HCT116 (cell line): Measurements from ENCODE around the gene DRGX. TPM values are rescaled to one million over a fixed set of nuclear protein-coding genes. Genes with fewer than 3 reads are reported as not detected.

Experiments used
- ATAC-seq: fragments of 200-7000 bp; cut with Tn5 transposase; 2 replicates; pipeline ENCODE4 v1.9.1; 2020; ENCODE audit warnings: mild to moderate bottlenecking, moderate library complexity
- BruUV-seq: library from RNA; stranded (reverse); fragments of 400-500 nt; replicated peaks from 2 replicates; lab custom pipeline; 2021; lab: Mats Ljungman, UMichigan
- CTCF ChIA-PET: fragments of 300-600 bp; sonication (Branson Sonifier 250); formaldehyde crosslinking; loops from one replicate; lab custom pipeline; 2021; ENCODE audit warnings: antibody characterized with exemption; lab: Charles Lee
- POLR2A ChIA-PET: fragments of 300-600, 350-600 bp; sonication (Branson Sonifier 250); formaldehyde crosslinking; loops from one replicate; lab custom pipeline; 2021; ENCODE audit warnings: antibody characterized with exemption; lab: Charles Lee
- RAD21 ChIA-PET, 2 experiments: fragments of 300-600 bp; sonication (Branson Sonifier 250); formaldehyde crosslinking; loops; one replicate each; lab custom pipeline; 2023; ENCODE audit warnings: low total read pairs in 2 of 2; ENCODE audit not compliant: uncharacterized antibody in 2 of 2, unreplicated experiment in 2 of 2, low non-redundant PET in 1 of 2; lab: Charles Lee
- DNase-seq: peaks from one replicate; pipeline ENCODE4 v3.0.0-alpha.2; 2010; ENCODE audit warnings: low read depth, low spot score
- H2AFZ ChIP-seq: fragments of 200-600 bp; shearing (Covaris generic), sonication (generic); 2 replicates; pipeline ENCODE4 v1.6.1; 2017; ENCODE audit warnings: low read depth, mixed run types, mixed read lengths, antibody characterized with exemption, low read length; ENCODE audit not compliant: poor library complexity, severe bottlenecking
- H3K27ac ChIP-seq: 2 replicates; pipeline ENCODE4 v1.5.1; 2012; ENCODE audit warnings: low read depth, low read length
- H3K27me3 ChIP-seq: fragments of 200-600 bp; sonication (generic); 2 replicates; pipeline ENCODE4 v1.6.1; 2016; ENCODE audit warnings: mixed run types, low read length, mixed read lengths; ENCODE audit not compliant: insufficient read depth
- H3K36me3 ChIP-seq, 2 experiments: fragments of 200-500 bp in 1 of 2; fragments of 200-600 bp in 1 of 2; sonication (Bioruptor generic) in 1 of 2; sonication (generic) in 1 of 2; 2 replicates each; pipeline versions ENCODE4 v1.5.1 to v1.6.1; 2014 to 2016; ENCODE audit warnings: low read length in 2 of 2, inconsistent platforms in 1 of 2, mixed read lengths in 1 of 2, mixed run types in 1 of 2; ENCODE audit not compliant: insufficient read depth in 2 of 2, control insufficient read depth in 1 of 2
- H3K4me1 ChIP-seq, 2 experiments: fragments of 200-600 bp in 1 of 2; sonication (generic) in 1 of 2; 2 replicates each; pipeline versions ENCODE4 v1.5.1 to v1.6.1; 2012 to 2017; ENCODE audit warnings: low read length in 2 of 2, inconsistent platforms in 1 of 2, mild to moderate bottlenecking in 1 of 2, mixed read lengths in 1 of 2, mixed run types in 1 of 2, moderate library complexity in 1 of 2; ENCODE audit not compliant: insufficient read depth in 2 of 2, control insufficient read depth in 1 of 2
- H3K4me2 ChIP-seq: fragments of 200-600 bp; sonication (generic); 2 replicates; pipeline ENCODE4 v1.6.1; 2017; ENCODE audit warnings: mixed run types, low read length, mixed read lengths
- H3K4me3 ChIP-seq, 2 experiments: fragments of 200-600 bp in 1 of 2; sonication (generic) in 1 of 2; replicated peaks in 1 of 2; 2 replicates each; pipeline ENCODE4 v1.5.1; 2011 to 2016; ENCODE audit warnings: low read length in 2 of 2, control low read depth in 1 of 2, low read depth in 1 of 2, mild to moderate bottlenecking in 1 of 2, mixed read lengths in 1 of 2, mixed run types in 1 of 2
- H3K79me2 ChIP-seq: fragments of 200-600 bp; sonication (generic); 2 replicates; pipeline ENCODE4 v1.6.1; 2017; ENCODE audit warnings: mild to moderate bottlenecking, mixed run types, low read length, moderate library complexity, mixed read lengths; ENCODE audit not compliant: insufficient read depth
- H3K9ac ChIP-seq: fragments of 200-600 bp; sonication (generic); 2 replicates; pipeline ENCODE4 v1.6.1; 2016; ENCODE audit warnings: low read length, mixed read lengths
- H3K9me2 ChIP-seq: fragments of 200-600 bp; sonication (generic), shearing (Covaris generic); 2 replicates; pipeline ENCODE4 v1.6.1; 2017; ENCODE audit warnings: mixed run types, mild to moderate bottlenecking, moderate library complexity; ENCODE audit not compliant: insufficient read depth
- H3K9me3 ChIP-seq, 2 experiments: fragments of 200-500 bp in 1 of 2; fragments of 200-600 bp in 1 of 2; sonication (Bioruptor generic) in 1 of 2; sonication (generic) in 1 of 2; 2 replicates each; pipeline ENCODE4 v1.6.1; 2014 to 2017; ENCODE audit warnings: low read length in 2 of 2, mixed read lengths in 2 of 2, inconsistent platforms in 1 of 2, low read depth in 1 of 2, mild to moderate bottlenecking in 1 of 2, mixed run types in 1 of 2, moderate library complexity in 1 of 2; ENCODE audit not compliant: control insufficient read depth in 1 of 2, insufficient read depth in 1 of 2
- H4K20me1 ChIP-seq: fragments of 200-600 bp; sonication (generic), shearing (Covaris generic); 2 replicates; pipeline ENCODE4 v1.6.1; 2017; ENCODE audit warnings: mixed run types, mild to moderate bottlenecking, moderate library complexity; ENCODE audit not compliant: insufficient read depth
- CBX3 ChIP-seq: IDR thresholded peaks from 2 replicates; pipeline ENCODE4 v1.6.1; 2012; ENCODE audit warnings: low read depth
- EGR1 ChIP-seq: IDR thresholded peaks from 2 replicates; pipeline ENCODE4 v1.6.1; 2012; ENCODE audit warnings: low read depth
- EZH2phosphoT487 ChIP-seq: fragments of 200-600 bp; IDR thresholded peaks from 2 replicates; pipeline ENCODE4 v1.6.1; 2018; ENCODE audit warnings: antibody characterized with exemption, borderline replicate concordance
- JUND ChIP-seq: IDR thresholded peaks from 2 replicates; pipeline ENCODE4 v1.6.1; 2012
- POLR2A ChIP-seq: IDR thresholded peaks from 2 replicates; pipeline ENCODE4 v1.7.0; 2011; ENCODE audit warnings: borderline replicate concordance; ENCODE audit not compliant: insufficient read depth, insufficient read length; ENCODE audit errors: extremely low read depth
- RAD21 ChIP-seq: IDR thresholded peaks from 2 replicates; pipeline ENCODE4 v1.6.1; 2012; ENCODE audit warnings: low read depth, mild to moderate bottlenecking
- TCF7L2 ChIP-seq: IDR thresholded peaks from 2 replicates; pipeline ENCODE4 v1.7.0; 2011; ENCODE audit warnings: borderline replicate concordance, inconsistent platforms; ENCODE audit not compliant: insufficient read depth, insufficient read length; ENCODE audit errors: extremely low read depth
- YY1 ChIP-seq: IDR thresholded peaks from 2 replicates; pipeline ENCODE4 v1.6.1; 2011; ENCODE audit warnings: low read length, low read depth, moderate library complexity, mild to moderate bottlenecking; ENCODE audit not compliant: insufficient replicate concordance; ENCODE audit errors: extremely low read depth
- ZNF274 ChIP-seq: fragments of 200-500 bp; sonication (Bioruptor generic); IDR thresholded peaks from 2 replicates; pipeline ENCODE4 v1.6.1; 2014; ENCODE audit warnings: mild to moderate bottlenecking, low read depth, low read length, inconsistent platforms
- intact Hi-C: fragments of 100-400 bp; cut with micrococcal nuclease; formaldehyde crosslinking; loops from 2 replicates; pipeline ENCODE4 v1.10.0; 2022
- total RNA-seq: library from RNA; stranded (reverse); gene quantifications from one replicate; pipeline ENCODE4 v1.2.1, GENCODE V29; 2021; ENCODE audit not compliant: unreplicated experiment
- TF ChIP-seq, protein P1 (sequence below), 3 experiments: fragments of 200-600 bp in 1 of 3; sonication (generic) in 1 of 3; IDR thresholded peaks in 2 of 3; conservative IDR thresholded peaks in 1 of 3; 2 replicates each; pipeline ENCODE4 v1.5.1; 2012 to 2017; ENCODE audit warnings: low read depth in 2 of 3, low read length in 2 of 3, antibody characterized with exemption in 1 of 3, borderline replicate concordance in 1 of 3, control low read depth in 1 of 3, mild to moderate bottlenecking in 1 of 3, mixed read lengths in 1 of 3, mixed run types in 1 of 3, moderate library complexity in 1 of 3; ENCODE audit not compliant: insufficient read depth in 1 of 3
- TF ChIP-seq, protein P2 (sequence below): IDR thresholded peaks from 2 replicates; pipeline ENCODE4 v1.6.1; 2012; ENCODE audit warnings: low read depth

Gene DRGX
- total RNA-seq, 1 experiment from 2014 or later, result not detected

GRCh38 chr10:49370326-49371100 is 25.4 kb downstream of the DRGX start:
- no peak overlapping the region for H3K9ac ChIP-seq
- H3K27me3 ChIP-seq, result peaks cover 9% of the 10 kb centered on the region; the same call in 1 of the 2 replicates
- intact Hi-C loops, result no loop called here
- no peak overlapping the region for H2AFZ ChIP-seq
- no TSS peak for BruUV-seq
- ATAC-seq, result no peak
- H3K79me2 ChIP-seq, result no peaks in the 10 kb centered on the region
- TF ChIP-seq YY1 (no peak), ZNF274 (no peak)
- TF ChIP-seq, all 23 proteins: peak for 0
- no peak overlapping the region for H3K27ac ChIP-seq
- no peaks in the 10 kb centered on the region for H3K36me3 ChIP-seq
- H3K4me1 ChIP-seq, result peaks cover 0 to 5% of the 10 kb centered on the region in 2 experiments; a peak in 2 of 4 replicates
- H3K9me3 ChIP-seq, result no peaks in the 10 kb centered on the region
- CTCF ChIA-PET, result no interaction called here
- DNase-seq, result no peak
- no peaks in the 10 kb centered on the region for H3K9me2 ChIP-seq
- H3K4me2 ChIP-seq, result no peak overlapping the region
- POLR2A ChIA-PET, result no interaction called here
- H4K20me1 ChIP-seq, result no peaks in the 10 kb centered on the region
- RAD21 ChIA-PET, result no interaction called here
- no peak overlapping the region for H3K4me3 ChIP-seq

DNA sequence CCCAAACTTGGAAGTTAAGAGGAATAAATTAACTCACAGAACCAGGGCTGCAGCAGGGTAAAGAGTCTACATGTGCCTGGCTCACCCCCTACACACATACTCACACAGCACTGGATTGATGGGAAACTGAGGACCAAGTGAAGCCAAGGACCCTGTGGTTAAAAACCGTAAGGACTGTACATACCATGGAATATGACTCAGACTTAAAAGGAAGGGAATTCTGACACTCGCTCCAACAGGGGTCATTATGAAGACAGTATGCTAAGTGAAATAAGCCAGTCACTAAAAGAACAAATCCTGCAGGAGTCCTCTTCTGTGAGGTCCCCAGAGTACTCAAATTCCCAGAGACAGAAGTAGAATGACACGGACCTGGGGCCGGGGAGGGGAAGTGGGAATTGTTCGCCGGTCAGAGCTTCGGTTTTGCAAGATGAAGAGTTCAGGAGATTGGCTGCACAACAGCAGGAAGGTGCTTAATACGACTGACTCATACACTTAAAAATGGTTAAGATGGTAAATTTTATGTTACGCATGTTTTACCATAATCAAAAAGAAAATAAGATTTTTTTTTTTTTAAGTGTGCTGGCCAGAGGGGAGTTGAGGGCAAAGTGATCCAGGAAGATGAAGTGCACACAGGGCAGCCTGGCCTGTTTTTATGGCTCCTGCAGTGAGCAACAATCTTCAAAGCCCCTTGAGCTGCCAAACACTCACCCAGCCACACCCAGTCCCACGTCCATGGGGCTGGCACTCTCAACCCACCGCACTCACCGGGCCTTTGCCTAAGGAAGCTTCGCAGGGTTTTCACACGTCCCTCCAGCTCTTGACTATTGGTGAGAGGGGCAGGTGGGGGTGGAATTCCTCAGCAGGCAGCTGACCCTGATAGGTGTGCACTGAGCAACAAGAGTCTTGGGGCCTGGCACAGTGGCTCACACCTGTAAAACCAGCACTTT is 26.4 kb downstream of the DRGX start:
- Histone ChIP-seq H3K9me3 (no peaks in the 10 kb centered on the region), H3K27ac (no peak overlapping the region), H3K27me3 (0 out of 2 replicates have a peak, but pooled peaks cover 9% of the 10 kb centered on the region), H3K36me3 (no peaks in the 10 kb centered on the region), H3K4me3 (no peak overlapping the region), H3K9ac (no peak overlapping the region), H3K4me1 (peaks cover 0 to 5% of the 10 kb centered on the region in 2 experiments; a peak in 2 of 4 replicates), H2AFZ (no peak overlapping the region), H3K9me2 (no peaks in the 10 kb centered on the region), H3K79me2 (no peaks in the 10 kb centered on the region), H3K4me2 (peak overlapping the region; percentile 9; the same call in 1 of the 2 replicates), H4K20me1 (no peaks in the 10 kb centered on the region)
- CTCF ChIA-PET, result no interaction called here
- POLR2A ChIA-PET, result no interaction called here
- DNase-seq (no peak), ATAC-seq (no peak)
- BruUV-seq, result no TSS peak
- RAD21 ChIA-PET, result no interaction called here
- intact Hi-C loops, result no loop called here
- TF ChIP-seq, protein P1, sequence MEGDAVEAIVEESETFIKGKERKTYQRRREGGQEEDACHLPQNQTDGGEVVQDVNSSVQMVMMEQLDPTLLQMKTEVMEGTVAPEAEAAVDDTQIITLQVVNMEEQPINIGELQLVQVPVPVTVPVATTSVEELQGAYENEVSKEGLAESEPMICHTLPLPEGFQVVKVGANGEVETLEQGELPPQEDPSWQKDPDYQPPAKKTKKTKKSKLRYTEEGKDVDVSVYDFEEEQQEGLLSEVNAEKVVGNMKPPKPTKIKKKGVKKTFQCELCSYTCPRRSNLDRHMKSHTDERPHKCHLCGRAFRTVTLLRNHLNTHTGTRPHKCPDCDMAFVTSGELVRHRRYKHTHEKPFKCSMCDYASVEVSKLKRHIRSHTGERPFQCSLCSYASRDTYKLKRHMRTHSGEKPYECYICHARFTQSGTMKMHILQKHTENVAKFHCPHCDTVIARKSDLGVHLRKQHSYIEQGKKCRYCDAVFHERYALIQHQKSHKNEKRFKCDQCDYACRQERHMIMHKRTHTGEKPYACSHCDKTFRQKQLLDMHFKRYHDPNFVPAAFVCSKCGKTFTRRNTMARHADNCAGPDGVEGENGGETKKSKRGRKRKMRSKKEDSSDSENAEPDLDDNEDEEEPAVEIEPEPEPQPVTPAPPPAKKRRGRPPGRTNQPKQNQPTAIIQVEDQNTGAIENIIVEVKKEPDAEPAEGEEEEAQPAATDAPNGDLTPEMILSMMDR (IDR thresholded peaks at IDR 0.05 in 2 of 3, conservative IDR thresholded peaks at IDR 0.05 in 1 of 3; ENCODE audit: borderline replicate concordance in 1 of 3, insufficient read depth in 1 of 3, low read depth in 2 of 3, low read length in 2 of 3), result no peak
- no peak for TF ChIP-seq CBX3
- TF ChIP-seq, protein P2, sequence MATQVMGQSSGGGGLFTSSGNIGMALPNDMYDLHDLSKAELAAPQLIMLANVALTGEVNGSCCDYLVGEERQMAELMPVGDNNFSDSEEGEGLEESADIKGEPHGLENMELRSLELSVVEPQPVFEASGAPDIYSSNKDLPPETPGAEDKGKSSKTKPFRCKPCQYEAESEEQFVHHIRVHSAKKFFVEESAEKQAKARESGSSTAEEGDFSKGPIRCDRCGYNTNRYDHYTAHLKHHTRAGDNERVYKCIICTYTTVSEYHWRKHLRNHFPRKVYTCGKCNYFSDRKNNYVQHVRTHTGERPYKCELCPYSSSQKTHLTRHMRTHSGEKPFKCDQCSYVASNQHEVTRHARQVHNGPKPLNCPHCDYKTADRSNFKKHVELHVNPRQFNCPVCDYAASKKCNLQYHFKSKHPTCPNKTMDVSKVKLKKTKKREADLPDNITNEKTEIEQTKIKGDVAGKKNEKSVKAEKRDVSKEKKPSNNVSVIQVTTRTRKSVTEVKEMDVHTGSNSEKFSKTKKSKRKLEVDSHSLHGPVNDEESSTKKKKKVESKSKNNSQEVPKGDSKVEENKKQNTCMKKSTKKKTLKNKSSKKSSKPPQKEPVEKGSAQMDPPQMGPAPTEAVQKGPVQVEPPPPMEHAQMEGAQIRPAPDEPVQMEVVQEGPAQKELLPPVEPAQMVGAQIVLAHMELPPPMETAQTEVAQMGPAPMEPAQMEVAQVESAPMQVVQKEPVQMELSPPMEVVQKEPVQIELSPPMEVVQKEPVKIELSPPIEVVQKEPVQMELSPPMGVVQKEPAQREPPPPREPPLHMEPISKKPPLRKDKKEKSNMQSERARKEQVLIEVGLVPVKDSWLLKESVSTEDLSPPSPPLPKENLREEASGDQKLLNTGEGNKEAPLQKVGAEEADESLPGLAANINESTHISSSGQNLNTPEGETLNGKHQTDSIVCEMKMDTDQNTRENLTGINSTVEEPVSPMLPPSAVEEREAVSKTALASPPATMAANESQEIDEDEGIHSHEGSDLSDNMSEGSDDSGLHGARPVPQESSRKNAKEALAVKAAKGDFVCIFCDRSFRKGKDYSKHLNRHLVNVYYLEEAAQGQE, result no peak
- no peak for TF ChIP-seq RAD21
- TF ChIP-seq JUND, result no peak
- TF ChIP-seq EZH2phosphoT487, result no peak
- no peak for TF ChIP-seq TCF7L2
- TF ChIP-seq POLR2A, result no peak
- TF ChIP-seq EGR1, result no peak
